Esophagus muscularis mucosa (tissue), 4 donors: Measurements from ENCODE around the gene KIR2DL1. TPM values are rescaled to one million over a fixed set of nuclear protein-coding genes. Genes with fewer than 3 reads are reported as not detected.
"Not testable (repeated sequence)": the region's sequence is repeated elsewhere in the genome, so short reads cannot be mapped to it uniquely, and the experiment has no call there.

Experiments
- DNase-seq: peaks from one replicate; pipeline ENCODE4 v3.0.0-alpha.2; 2017; ENCODE audit errors: extremely low spot score
- H3K27ac ChIP-seq, 4 donors: fragments of 200-600 bp; sonication (generic); replicated peaks in 1 of 4; 1 replicate in 3 of 4; 2 replicates in 1 of 4; pipeline ENCODE4 v1.5.1; 2016 to 2019; ENCODE audit warnings: mild to moderate bottlenecking in 1 of 4
- H3K27me3 ChIP-seq, 4 donors: fragments of 200-600 bp; sonication (generic); one replicate each; pipeline versions ENCODE4 v1.5.1 to v1.6.0; 2016 to 2019
- H3K36me3 ChIP-seq, 4 donors: fragments of 200-600 bp; sonication (generic); one replicate each; pipeline ENCODE4 v1.5.1; 2016 to 2019
- H3K4me1 ChIP-seq, 4 donors: fragments of 200-600 bp; sonication (generic); one replicate each; pipeline ENCODE4 v1.5.1; 2016 to 2019
- H3K4me3 ChIP-seq, 4 donors: fragments of 200-600 bp; sonication (generic); 1 replicate in 2 of 4; 2 replicates in 2 of 4; pipeline ENCODE4 v1.5.1; 2016 to 2019; ENCODE audit warnings: mild to moderate bottlenecking in 4 of 4, moderate library complexity in 1 of 4
- H3K9me3 ChIP-seq, 4 donors: fragments of 200-600 bp; sonication (generic); 1 replicate in 3 of 4; 2 replicates in 1 of 4; pipeline ENCODE4 v1.5.1; 2016 to 2019
- POLR2AphosphoS5 ChIP-seq, 2 donors: sonication (generic); formaldehyde crosslinking; IDR thresholded peaks; one replicate each; pipeline ENCODE4 v1.6.1; 2017; ENCODE audit warnings: antibody characterized with exemption in 2 of 2
- WGBS: methylation state at CpG from one replicate; pipeline ENCODE4 v1.1.5; 2018; 5-methylcytosine and 5-hydroxymethylcytosine counted together
- intact Hi-C: fragments of 100-400 bp; cut with DNase I; formaldehyde crosslinking; loops from one replicate; pipeline ENCODE4 v1.15.1; 2023
- total RNA-seq, 4 donors: library from RNA; depleted of rRNA; stranded (reverse); fragments of >200 nt; gene quantifications; one replicate each; pipeline versions ENCODE4 v1.1.0 to v1.2.1, GENCODE V29; 2016

KIR2DL1 gene
- total RNA-seq, 4 donors from 2014 or later, result not detected

GRCh38 chr19:54739587-54740497 lies 29.8 kb upstream of the KIR2DL1 start:
- Histone ChIP-seq H3K9me3 (no peaks in the 10 kb centered on the region), H3K4me1 (no peaks in the 10 kb centered on the region), H3K4me3 (no peak overlapping the region), H3K27ac (no peak overlapping the region), H3K27me3 (peaks cover 0 to 12% (median 0%) of the 10 kb centered on the region in 4 donors), H3K36me3 (no peaks in the 10 kb centered on the region)
- no peak for TF ChIP-seq POLR2AphosphoS5 (IDR thresholded peaks at IDR 0.05)
- no peak for DNase-seq
- intact Hi-C loops, result no loop called here
- 83% methylated on average over 11 of the region's 13 CpGs for whole genome bisulfite sequencing

GRCh38 chr19:54741950-54742349 lies 27.6 kb upstream of the KIR2DL1 start:
- intact Hi-C loops, H3K4me1 ChIP-seq, H3K9me3 ChIP-seq, H3K4me3 ChIP-seq, H3K36me3 ChIP-seq, H3K27ac ChIP-seq: not testable (repeated sequence)
- WGBS, result 77% methylated on average over 5 of the region's 5 CpGs
- peak; percentile 12 for DNase-seq
- peaks cover 0 to 12% (median 0%) of the 10 kb centered on the region in 4 donors for H3K27me3 ChIP-seq

- H3K4me1 ChIP-seq, H3K9me3 ChIP-seq, H3K36me3 ChIP-seq, H3K4me3 ChIP-seq, intact Hi-C loops, DNase-seq, H3K27ac ChIP-seq: not testable (repeated sequence)
- 85% methylated on average over 5 of the region's 5 CpGs for WGBS
- H3K27me3 ChIP-seq, result peaks cover 0 to 11% (median 0%) of the 10 kb centered on the region in 4 donors
These were observed 25.5 kb upstream of the KIR2DL1 start for GRCh38 chr19:54744080-54744479.

GRCh38 chr19:54747614-54748322 lies 21.8 kb upstream of the KIR2DL1 start:
- 68% methylated on average over 9 of the region's 9 CpGs for WGBS

GRCh38 chr19:54750276-54750675 lies 19.3 kb upstream of the KIR2DL1 start:
- 50% methylated on average over 6 of the region's 6 CpGs for WGBS
- intact Hi-C loops, H3K4me1 ChIP-seq, H3K27ac ChIP-seq, H3K4me3 ChIP-seq, H3K27me3 ChIP-seq, H3K36me3 ChIP-seq, H3K9me3 ChIP-seq, DNase-seq: not testable (repeated sequence)

More at GRCh38 chr19:54747614-54748322, 21.8 kb upstream of the KIR2DL1 start:
- DNase-seq, H3K27me3 ChIP-seq, H3K9me3 ChIP-seq, H3K4me3 ChIP-seq, H3K4me1 ChIP-seq, intact Hi-C loops, H3K36me3 ChIP-seq, H3K27ac ChIP-seq: not testable (repeated sequence)

GRCh38 chr19:54756204-54757110 lies 13.1 kb upstream of the KIR2DL1 start:
- WGBS, result 79% methylated on average over 8 of the region's 12 CpGs
- H3K4me3 ChIP-seq, H3K4me1 ChIP-seq, H3K9me3 ChIP-seq, H3K27me3 ChIP-seq, intact Hi-C loops, H3K27ac ChIP-seq, H3K36me3 ChIP-seq, DNase-seq: not testable (repeated sequence)

GRCh38 chr19:54758577-54758976 lies 11.0 kb upstream of the KIR2DL1 start:
- DNase-seq, H3K36me3 ChIP-seq, H3K27me3 ChIP-seq, H3K27ac ChIP-seq, intact Hi-C loops, H3K4me3 ChIP-seq, H3K9me3 ChIP-seq, H3K4me1 ChIP-seq: not testable (repeated sequence)
- 56% methylated on average over 6 of the region's 6 CpGs for WGBS

GRCh38 chr19:54764219-54764618 lies 5.4 kb upstream of the KIR2DL1 start:
- DNase-seq, intact Hi-C loops: not testable (repeated sequence)
- WGBS, result 66% methylated on average over 8 of the region's 8 CpGs

GRCh38 chr19:54766464-54766863 lies 3.1 kb upstream of the KIR2DL1 start:
- H3K4me1 ChIP-seq, H3K27me3 ChIP-seq, H3K9me3 ChIP-seq, H3K36me3 ChIP-seq, intact Hi-C loops, DNase-seq, H3K4me3 ChIP-seq, H3K27ac ChIP-seq: not testable (repeated sequence)
- WGBS, result 72% methylated on average over 3 of the region's 4 CpGs

More at GRCh38 chr19:54764219-54764618, 5.4 kb upstream of the KIR2DL1 start:
- not testable (repeated sequence) for H3K27me3 ChIP-seq, H3K9me3 ChIP-seq, H3K4me3 ChIP-seq, H3K36me3 ChIP-seq, H3K4me1 ChIP-seq, H3K27ac ChIP-seq

- H3K4me3 ChIP-seq, H3K9me3 ChIP-seq, intact Hi-C loops, H3K4me1 ChIP-seq, DNase-seq, H3K36me3 ChIP-seq, H3K27me3 ChIP-seq, H3K27ac ChIP-seq: not testable (repeated sequence)
- WGBS, result 96% methylated on average over 3 of the region's 4 CpGs
These were observed 918 bp downstream of the KIR2DL1 start for GRCh38 chr19:54770511-54770910.

GRCh38 chr19:54771018-54771960 lies 1.7 kb downstream of the KIR2DL1 start:
- DNase-seq, H3K9me3 ChIP-seq, H3K4me1 ChIP-seq, intact Hi-C loops, H3K36me3 ChIP-seq, H3K27ac ChIP-seq, H3K27me3 ChIP-seq, H3K4me3 ChIP-seq: not testable (repeated sequence)
- 79% methylated on average over 14 of the region's 15 CpGs for WGBS
